Measurements from ENCODE around the gene PIN4.

- TF ChIP-seq POLR2A (IDR thresholded peaks at IDR 0.05): no peak
- TF ChIP-seq CTCF (IDR thresholded peaks at IDR 0.05): no peak
- TF ChIP-seq EP300 (IDR thresholded peaks at IDR 0.05): no peak
Observed at GRCh38 chrX:72180539-72180938, 1.0 kb upstream of the PIN4 start.
